ENCODE measurements around the gene TSPAN18.

The TSPAN18 gene

DNA sequence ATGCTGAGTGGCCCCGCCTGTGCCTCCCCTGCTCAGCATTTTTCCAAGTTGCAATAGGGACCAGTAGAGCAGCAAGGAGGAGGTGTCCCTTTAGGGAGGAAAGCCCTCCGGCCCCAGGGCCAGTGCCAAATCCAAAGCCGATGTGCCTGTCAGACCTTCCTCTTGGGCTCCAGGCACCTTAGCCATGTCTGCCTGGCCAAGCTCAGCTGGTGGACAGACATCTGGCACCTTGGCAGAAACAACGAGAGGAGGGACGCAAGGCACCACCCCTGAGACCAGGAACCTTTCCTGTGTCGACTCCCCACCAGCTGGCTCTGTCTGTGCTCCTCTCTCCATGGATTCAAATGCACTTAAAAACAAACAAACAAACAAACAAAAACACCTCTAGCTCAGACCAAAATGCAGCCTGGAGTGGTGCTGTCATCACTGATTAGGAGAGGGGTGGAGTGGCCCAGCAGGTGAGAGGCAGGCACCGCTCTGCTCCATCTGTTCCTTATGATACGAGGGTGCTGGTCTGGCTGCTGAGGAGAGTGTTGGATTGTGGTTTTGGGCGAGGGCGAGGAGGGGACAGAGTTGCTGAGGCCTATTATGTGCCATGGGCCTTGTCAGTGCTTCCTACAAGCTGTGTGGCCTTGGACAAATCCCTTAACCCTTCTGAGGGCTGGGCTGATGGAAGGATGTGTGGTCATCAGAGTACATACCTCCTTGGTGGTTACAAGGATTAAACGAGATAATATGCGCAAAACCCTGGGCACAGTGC is 177.7 kb downstream of the TSPAN18 start:
- DNase-seq (ENCODE audit: insufficient read length, low spot score): no peak
- FAIRE-seq: no peak

GRCh38 chr11:44905131-44905866 is 178.5 kb downstream of the TSPAN18 start:
- DNase-seq (ENCODE audit: insufficient read length, low spot score): no peak
- FAIRE-seq: no peak

DNA sequence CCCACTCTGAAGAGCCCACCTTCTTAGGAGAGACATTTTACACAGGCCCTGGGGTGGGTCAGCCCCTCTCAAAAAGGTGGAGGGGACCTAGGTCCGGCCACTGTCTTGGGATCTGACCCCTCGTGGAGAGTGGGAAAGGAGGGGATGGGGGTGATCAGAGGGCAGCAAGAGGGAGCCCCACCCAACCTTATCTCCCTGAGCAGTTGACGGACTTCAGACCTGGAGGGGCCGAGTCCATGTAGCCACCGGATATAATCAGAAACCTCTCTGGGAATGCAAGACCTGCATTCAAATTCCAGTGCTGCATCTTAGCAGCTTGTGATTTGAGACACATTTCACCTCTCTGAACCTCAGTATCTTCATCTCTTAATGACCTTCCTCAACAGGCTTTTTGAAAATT is 179.9 kb downstream of the TSPAN18 start:
- FAIRE-seq (no peak), DNase-seq (ENCODE audit: insufficient read length, low spot score) (no peak)

DNA sequence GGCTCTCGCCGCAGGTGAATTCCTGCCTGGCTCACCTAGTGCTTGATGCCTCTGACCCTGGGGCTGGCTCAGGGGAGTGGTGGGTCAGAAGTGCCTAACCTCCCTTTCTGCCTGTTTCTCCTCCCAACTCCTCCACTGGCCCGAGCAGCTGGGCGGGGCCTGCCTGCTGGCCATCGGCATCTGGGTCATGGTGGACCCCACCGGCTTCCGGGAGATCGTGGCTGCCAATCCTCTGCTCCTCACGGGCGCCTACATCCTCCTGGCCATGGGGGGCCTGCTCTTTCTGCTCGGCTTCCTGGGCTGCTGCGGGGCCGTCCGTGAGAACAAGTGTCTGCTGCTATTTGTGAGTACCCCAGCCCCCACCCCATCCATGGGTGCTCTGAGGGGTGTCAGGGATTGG is 182.8 kb downstream of the TSPAN18 start:
- no peak for FAIRE-seq
- DNase-seq (ENCODE audit: insufficient read length, low spot score): no peak

GRCh38 chr11:44910591-44910990 is 183.8 kb downstream of the TSPAN18 start:
- DNase-seq (ENCODE audit: insufficient read length, low spot score) (no peak), FAIRE-seq (no peak)

GRCh38 chr11:44911029-44911814 is 184.5 kb downstream of the TSPAN18 start:
- FAIRE-seq: no peak
- peak; percentile 78 for DNase-seq (ENCODE audit: insufficient read length, low spot score)

- FAIRE-seq (peak; percentile 93), DNase-seq (ENCODE audit: insufficient read length, low spot score) (no peak)
Measured at GRCh38 chr11:44912270-44912987, 185.7 kb downstream of the TSPAN18 start.

DNA sequence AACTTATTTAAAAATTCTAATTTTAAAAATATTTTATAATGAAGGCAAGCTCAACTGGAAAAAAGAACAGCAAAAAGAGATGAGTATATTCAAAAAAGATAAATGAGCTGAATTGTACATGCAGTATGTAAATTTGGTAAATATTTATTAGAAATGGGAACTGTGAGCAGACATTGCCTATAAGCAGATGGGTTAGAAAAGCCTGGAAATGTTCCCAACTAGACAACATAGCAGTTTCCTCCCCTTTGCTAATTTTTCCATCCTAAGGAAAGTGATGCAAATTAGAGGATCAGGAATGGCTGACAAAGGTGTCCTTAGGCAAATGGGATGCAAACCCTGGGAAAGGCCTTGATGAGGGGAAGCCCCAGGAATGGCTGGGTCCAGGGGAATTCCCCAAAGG is 186.7 kb downstream of the TSPAN18 start:
- DNase-seq (ENCODE audit: insufficient read length, low spot score) (no peak), FAIRE-seq (no peak)

GRCh38 chr11:44914105-44914504 is 187.3 kb downstream of the TSPAN18 start:
- DNase-seq (ENCODE audit: insufficient read length, low spot score) (no peak), FAIRE-seq (no peak)

- FAIRE-seq: no peak
- no peak for DNase-seq (ENCODE audit: insufficient read length, low spot score)
Measured at GRCh38 chr11:44915004-44915403, 188.2 kb downstream of the TSPAN18 start.

DNA sequence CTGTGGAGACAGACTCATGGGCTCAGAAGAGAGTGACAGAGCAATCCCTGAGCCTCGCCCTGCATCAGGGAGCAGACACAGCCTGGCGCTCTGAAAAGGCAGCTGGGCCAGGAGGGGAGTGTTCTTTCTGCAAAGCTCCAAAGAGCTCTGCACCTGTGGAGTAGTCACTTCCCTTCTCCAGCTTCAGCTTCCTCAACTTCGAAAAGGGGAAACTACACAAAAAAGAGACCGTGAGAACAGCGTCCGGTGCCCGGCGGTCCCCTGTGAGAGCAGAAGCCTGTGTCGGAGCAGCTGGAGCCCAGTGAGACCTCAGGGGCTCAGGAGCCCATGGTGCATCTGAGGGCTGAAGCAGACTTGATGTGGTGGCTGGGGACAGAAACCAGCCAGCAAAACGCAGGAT is 188.9 kb downstream of the TSPAN18 start:
- FAIRE-seq (no peak), DNase-seq (ENCODE audit: insufficient read length, low spot score) (no peak)

- DNase-seq (ENCODE audit: insufficient read length, low spot score) (no peak), FAIRE-seq (no peak)
Measured at GRCh38 chr11:44916331-44916730, 189.6 kb downstream of the TSPAN18 start.

DNA sequence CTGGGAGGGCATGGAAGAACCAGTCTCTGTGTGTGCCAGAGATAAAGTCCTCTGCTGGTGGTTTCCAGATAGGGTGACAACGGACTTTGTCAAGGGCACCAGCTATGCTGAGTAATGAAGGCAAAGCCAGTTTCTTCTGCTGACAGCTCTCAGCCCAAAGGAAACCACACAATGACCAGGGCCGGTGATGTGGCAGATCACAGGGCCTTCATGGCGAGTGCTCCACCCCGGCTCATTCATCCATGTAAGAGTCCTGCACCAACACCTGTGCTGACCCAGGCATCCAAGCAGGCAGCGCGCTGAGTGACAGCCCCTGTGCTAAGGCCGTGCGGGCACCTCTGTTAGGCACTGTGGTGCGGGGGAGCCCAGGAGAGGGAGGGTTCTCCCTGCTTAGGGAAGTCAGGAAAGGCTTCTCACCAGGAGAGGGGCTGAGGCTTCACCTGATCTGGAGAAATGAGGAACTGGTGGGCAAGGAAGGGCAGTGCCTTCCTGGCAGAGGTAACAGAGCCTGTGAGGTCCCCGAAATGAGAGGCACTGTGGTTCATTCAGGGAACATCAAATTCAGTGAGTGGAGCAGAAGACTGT is 190.1 kb downstream of the TSPAN18 start:
- DNase-seq (ENCODE audit: insufficient read length, low spot score) (no peak), FAIRE-seq (no peak)

DNA sequence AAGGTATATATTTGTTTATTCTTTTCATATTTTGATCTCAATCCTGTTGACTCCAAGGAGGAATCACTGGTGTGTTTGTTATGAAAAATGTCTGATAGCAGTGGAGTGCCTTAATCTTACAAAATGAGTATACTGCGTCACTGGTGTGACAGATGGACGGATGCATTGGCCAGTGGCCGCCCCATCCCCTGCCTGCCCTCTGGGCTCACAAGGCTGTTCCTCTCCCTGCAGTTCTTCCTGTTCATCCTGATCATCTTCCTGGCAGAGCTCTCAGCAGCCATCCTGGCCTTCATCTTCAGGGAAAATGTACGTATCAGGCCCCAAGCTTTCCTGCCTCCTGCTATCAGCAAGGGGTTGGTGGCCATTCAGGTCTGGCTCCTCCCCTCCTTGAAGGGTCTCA is 191.0 kb downstream of the TSPAN18 start:
- DNase-seq (ENCODE audit: insufficient read length, low spot score) (no peak), FAIRE-seq (no peak)

- DNase-seq (ENCODE audit: insufficient read length, low spot score) (no peak), FAIRE-seq (no peak)
Measured at GRCh38 chr11:44920451-44920850, 193.7 kb downstream of the TSPAN18 start.

DNA sequence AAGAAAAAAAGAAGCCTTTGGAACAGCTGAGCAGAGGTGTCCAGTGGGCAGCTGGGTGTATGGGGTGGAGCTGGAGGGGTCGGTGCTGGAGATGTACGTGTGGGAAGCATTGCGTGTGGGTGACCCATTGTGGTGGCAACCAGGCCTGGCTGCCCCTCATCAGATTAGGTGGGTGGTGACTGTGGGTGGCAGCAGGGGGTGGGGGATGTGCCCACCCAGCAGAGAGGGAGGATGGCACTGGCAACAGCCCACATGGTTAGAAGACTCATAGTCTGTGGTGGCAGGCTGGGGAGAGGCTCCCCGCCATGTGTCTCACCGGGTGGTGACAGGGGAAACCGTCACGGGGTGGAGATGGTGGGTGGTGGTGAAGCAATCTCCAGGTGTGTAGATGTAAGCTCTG is 196.4 kb downstream of the TSPAN18 start:
- FAIRE-seq (no peak), DNase-seq (ENCODE audit: insufficient read length, low spot score) (no peak)

- FAIRE-seq (no peak), DNase-seq (ENCODE audit: insufficient read length, low spot score) (no peak)
Measured at GRCh38 chr11:44923806-44924205, 197.0 kb downstream of the TSPAN18 start.

- no peak for FAIRE-seq
- no peak for DNase-seq (ENCODE audit: insufficient read length, low spot score)
Measured at GRCh38 chr11:44926036-44926435, 199.3 kb downstream of the TSPAN18 start.

DNA sequence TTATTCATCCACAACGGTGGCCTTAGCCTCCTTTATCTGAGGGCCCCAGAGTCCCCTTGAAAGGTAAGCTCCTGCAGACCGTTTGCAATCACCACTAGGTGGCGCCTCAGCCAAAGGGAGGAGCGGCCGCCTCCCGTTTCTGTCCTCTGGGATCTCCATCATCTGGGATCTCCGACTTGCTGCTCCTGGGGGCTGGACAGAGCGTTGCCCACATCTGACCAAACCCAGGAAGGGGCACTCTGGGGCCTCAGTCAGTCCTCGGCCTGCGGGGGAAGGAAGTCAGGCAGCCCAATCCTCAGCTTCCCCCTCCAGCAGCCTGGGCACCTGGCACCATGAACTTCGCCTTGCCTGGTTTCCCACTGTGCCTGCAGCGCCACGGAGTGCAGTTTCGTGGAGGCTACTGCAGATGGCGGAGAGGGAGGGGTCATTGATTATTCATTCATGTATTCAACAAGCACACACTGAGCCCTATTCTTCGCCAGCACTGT is 200.5 kb downstream of the TSPAN18 start:
- no peak for FAIRE-seq

GRCh38 chr11:44928144-44928543 is 201.4 kb downstream of the TSPAN18 start:
- no peak for DNase-seq (ENCODE audit: insufficient read length, low spot score)
- FAIRE-seq: no peak

More for the DNA sequence above, 200.5 kb downstream of the TSPAN18 start:
- peak; percentile 79 for DNase-seq (ENCODE audit: insufficient read length, low spot score)

Data from HTR-8/SVneo (cell line).